Measurements from ENCODE around the gene MRPL55.

Gene MRPL55

DNA sequence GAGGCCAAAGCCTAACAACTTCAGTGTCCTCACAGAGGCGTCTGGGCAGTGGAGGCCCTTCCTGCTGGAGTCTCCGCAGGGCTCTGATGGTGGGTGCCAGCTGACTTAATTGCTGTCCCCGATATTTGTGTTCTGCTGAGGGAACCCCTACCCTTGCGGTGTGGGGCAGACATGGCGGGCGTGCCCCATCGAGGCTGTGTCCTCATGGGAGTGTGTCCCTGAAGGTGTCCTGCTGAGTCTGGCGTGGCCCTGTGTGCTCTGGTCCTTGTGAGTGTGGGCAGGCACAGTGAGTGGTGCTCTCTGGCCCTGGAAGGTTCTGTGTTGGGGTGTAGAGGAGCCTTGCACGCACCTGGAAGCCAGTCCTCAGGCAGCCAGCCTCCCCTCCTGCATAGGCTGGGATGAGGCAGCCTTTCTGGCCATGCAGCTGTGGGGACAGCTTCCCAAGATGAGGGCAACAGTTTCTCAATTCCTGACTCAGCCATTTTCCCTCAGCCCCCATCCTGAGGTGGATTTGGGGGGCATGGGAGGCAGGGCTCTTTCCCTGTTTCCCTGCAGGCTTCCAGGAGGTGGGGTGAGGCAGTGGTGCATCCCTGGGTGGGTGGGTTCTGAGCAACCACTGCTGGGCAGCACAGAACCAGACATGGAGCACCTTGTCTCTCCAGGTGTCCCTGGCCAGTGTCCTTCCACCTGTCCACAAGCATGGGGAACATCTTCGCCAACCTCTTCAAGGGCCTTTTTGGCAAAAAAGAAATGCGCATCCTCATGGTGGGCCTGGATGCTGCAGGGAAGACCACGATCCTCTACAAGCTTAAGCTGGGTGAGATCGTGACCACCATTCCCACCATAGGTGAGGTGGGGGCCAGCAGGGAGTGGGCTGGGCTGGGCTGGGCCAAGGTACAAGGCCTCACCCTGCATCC lies 12.4 kb downstream of the MRPL55 start:
- TF ChIP-seq, protein P1, sequence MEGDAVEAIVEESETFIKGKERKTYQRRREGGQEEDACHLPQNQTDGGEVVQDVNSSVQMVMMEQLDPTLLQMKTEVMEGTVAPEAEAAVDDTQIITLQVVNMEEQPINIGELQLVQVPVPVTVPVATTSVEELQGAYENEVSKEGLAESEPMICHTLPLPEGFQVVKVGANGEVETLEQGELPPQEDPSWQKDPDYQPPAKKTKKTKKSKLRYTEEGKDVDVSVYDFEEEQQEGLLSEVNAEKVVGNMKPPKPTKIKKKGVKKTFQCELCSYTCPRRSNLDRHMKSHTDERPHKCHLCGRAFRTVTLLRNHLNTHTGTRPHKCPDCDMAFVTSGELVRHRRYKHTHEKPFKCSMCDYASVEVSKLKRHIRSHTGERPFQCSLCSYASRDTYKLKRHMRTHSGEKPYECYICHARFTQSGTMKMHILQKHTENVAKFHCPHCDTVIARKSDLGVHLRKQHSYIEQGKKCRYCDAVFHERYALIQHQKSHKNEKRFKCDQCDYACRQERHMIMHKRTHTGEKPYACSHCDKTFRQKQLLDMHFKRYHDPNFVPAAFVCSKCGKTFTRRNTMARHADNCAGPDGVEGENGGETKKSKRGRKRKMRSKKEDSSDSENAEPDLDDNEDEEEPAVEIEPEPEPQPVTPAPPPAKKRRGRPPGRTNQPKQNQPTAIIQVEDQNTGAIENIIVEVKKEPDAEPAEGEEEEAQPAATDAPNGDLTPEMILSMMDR (IDR thresholded peaks at IDR 0.05; ENCODE audit: insufficient read depth, low read depth, low read length, missing control alignments) = no peak
- no peak for DNase-seq (ENCODE audit: low read depth)
- no peak overlapping the region for H3K4me3 ChIP-seq (ENCODE audit: low read depth, low read length)

DNA sequence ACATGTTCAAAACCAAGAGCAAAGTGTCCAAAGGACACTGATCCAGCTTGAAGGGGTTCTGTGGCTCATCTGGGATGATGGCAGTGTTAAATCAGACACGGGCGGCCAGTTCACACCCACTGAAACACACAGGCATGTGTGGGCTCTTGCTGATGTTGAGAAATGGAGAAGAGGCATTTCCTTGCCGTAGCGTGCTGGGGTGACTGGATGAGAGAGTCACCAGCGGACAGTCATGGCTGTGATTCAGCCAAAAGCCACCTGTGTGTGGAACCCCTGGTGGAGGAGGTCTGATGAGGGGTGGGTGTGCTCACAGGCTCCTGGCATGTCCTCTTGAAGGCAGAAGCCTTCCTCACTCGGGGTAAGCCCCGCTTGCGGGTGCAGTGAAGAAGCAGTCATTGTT lies 13.2 kb downstream of the MRPL55 start:
- no peak overlapping the region for H3K4me3 ChIP-seq (ENCODE audit: low read depth, low read length)
- TF ChIP-seq, protein P1 (IDR thresholded peaks at IDR 0.05; ENCODE audit: insufficient read depth, low read depth, low read length, missing control alignments) = no peak
- DNase-seq (ENCODE audit: low read depth) = peak; percentile 0

DNA sequence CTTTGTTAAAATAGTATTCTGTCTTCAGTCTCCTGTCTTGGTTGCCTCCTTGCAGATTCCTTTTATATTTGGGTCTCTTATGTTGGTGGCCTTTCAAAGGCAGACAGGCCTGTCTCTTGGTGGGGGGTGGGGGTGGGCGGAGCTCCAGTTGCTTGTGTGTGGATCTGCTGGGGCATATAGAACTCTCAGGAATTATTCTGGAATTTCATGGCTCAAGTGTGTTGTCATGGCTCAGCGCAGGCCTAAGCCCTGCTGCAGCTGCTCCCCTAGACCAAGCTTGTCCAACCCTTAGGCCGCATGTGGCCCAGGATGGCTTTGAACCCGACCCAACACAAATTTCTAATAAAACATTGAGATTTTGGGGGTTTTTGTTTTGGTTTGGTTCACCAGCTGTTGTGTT lies 13.9 kb downstream of the MRPL55 start:
- DNase-seq (ENCODE audit: low read depth) = no peak
- TF ChIP-seq, protein P1 (IDR thresholded peaks at IDR 0.05; ENCODE audit: insufficient read depth, low read depth, low read length, missing control alignments) = no peak
- no peak overlapping the region for H3K4me3 ChIP-seq (ENCODE audit: low read depth, low read length)

DNA sequence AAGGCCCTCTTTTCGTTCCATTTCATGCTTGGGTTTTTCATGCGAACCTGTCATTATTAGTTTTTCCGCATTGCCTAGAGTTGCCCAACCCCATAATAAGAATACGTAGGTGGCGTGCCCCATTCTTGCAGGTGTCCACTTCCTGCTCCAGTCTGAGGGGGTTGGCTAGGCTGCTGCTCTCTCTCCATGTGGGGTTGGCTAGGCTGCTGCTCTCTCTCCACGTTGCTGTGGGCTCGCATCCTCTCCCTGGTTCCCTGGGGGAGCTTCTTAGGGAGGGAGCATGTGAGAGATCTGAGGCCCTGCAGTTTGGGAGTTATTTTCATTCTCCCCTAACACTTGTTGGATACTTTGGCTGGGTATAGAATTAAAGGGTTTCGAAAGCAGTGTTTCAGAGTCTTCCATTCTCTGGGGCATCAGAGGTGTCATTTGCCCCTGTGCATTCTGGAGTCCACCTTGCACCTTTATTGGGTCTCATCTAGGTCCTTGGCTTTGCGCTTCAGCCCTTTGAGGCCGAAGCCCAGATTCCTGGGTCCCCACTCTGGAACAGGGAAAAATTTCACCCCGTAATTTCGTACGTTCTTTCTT lies 14.6 kb downstream of the MRPL55 start:
- TF ChIP-seq, protein P1 (IDR thresholded peaks at IDR 0.05; ENCODE audit: insufficient read depth, low read depth, low read length, missing control alignments) = no peak
- DNase-seq (ENCODE audit: low read depth) = peak; percentile 1
- H3K4me3 ChIP-seq (ENCODE audit: low read depth, low read length) = no peak overlapping the region

DNA sequence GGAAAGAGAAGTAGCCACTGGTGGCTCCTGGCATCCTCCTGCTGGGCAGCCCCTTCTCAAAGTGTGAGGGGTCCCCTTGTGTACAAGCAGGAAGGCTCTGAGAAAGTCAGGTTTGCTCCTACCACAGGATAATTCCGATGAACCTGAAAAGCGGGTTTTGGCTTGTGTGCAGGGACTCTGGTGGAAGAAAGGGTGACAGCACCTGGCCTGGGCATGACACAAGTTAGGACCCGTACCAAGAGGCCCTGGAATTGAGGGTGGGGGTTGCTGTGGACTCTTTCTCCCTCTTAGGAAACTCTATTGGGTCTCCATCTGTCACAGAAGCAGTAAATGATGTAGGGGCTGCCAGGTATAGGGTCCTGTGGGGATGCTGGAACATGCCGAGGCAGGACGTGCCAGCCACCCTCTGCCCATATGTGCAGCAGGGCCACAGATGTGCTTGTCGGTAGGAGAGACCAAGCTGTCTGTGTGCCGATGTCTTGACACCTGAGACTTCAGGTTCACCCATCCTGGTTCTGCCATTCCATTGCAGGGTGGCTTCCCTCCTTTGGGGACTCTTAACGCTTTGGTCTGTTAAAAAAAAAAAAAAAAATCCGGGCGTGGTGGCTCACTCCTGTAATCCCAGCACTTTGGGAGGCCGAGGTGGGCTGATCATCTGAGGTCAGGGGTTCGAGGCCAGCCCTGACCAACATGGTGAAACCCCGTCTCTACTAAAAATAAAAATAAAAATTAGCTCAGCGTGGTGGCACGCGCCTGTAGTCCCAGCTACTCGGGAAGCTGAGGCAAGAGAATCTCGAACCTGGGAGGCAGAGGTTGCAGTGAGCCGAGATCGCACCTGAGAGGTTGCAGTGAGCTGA lies 15.8 kb downstream of the MRPL55 start:
- TF ChIP-seq, protein P1 (IDR thresholded peaks at IDR 0.05; ENCODE audit: insufficient read depth, low read depth, low read length, missing control alignments) = no peak
- DNase-seq (ENCODE audit: low read depth) = peak; percentile 1

DNA sequence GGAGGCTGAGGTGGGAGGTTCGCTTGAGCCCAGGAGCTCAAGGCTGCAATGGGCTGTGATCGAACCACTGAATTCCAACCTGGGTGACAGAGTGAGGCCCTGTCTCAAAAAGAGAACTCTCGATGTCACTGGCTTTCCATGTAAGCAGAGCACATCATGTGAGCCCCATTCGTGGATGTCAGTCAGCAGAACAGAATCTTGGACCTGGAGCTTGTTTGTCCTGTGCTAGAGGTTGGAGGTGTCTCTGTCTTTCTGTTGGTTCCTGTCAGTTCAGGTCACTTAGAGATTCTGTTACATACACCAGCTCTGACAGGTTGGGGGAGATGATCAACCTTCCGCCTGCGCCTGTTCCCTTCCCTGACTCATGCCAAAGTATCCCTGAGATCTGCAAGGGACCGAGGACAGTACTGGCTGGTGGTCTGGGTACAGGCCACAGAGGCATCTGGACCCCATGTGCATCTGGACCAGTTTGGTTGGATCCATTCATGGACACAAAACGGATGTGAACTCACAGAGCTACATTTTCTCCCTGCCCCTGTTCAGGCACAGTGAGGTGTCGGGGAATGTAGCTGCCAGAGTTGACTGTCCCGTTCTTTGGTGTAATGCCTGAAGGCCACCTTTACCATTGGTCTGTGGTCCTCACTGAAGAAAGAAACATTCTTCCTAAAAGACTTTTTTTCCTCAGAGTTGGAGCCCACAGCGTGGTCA lies 16.6 kb downstream of the MRPL55 start:
- DNase-seq (ENCODE audit: low read depth) = peak; percentile 1
- TF ChIP-seq, protein P1 (IDR thresholded peaks at IDR 0.05; ENCODE audit: insufficient read depth, low read depth, low read length, missing control alignments) = no peak
- no peak overlapping the region for H3K4me3 ChIP-seq (ENCODE audit: low read depth, low read length)

More for the DNA sequence above, 15.8 kb downstream of the MRPL55 start:
- no peak overlapping the region for H3K4me3 ChIP-seq (ENCODE audit: low read depth, low read length)

Measured in GM12865 (cell line).